GM21723 (cell line): ENCODE results near the gene TMEM164.

Source experiments
- ATAC-seq: cut with Tn5 transposase; IDR thresholded peaks from one replicate; pipeline ENCODE4 v1.9.1; 2021; ENCODE audit warnings: mild to moderate bottlenecking, moderate library complexity; ENCODE audit not compliant: unreplicated experiment

TMEM164 gene

DNA sequence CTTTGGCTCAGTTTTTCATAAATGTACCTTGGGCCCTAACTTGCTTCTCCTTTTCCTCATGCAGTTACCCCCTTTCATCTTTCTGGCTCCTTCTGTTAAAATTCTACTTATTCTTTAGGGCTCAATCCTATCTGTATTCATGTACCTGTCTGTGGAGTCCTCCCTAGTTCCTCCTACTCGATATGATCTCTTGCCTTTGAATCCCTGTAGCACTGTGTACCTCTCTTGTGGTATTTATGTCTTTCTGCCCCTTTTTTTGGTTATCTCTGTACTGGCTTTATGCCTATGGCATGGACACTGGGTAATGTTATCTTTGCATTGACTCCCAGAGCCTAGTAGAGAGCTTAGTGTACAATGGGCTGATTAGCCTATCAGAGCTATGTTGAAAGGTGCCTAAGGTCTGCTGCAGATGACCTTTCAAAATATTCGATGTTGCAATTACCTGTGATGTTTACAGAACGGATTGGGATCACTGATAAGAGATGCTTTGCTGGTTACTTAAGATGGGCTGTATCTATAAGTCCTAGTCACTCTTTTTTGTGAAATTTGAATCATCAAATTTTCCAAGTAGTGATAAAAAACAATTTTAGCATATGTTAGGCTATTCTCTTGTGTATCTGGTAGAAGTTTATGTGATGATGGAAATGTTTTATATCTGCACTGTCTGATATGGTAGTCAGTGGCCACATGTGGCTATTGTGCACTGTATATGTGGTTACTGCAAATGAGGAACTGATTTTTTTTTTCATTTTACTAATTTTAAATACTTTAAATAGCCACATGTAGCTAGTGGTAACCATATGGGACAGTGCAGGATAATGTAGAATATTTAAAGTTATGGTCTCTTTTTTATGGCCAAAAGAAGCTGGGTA lies 33.5 kb downstream of the TMEM164 start:
- ATAC-seq: no peak

DNA sequence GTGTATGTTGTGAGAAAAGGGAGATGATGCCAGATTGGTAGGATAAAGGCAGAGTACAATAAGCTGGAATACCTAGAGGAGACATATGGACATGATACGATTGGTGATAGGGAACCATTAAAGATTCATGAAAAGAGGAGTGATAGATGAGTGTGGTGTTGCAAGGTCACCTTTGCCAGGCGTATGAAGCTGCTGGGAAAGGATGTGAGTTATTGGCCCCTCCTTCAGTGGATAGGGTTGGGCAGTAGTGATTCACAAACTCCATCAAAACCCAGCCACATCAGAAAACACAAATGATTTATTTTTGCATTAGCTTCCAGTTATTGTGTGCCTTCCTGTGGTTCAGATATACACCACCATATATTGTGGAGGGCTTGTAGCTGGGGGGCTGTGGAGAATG lies 34.3 kb downstream of the TMEM164 start:
- no peak for ATAC-seq

DNA sequence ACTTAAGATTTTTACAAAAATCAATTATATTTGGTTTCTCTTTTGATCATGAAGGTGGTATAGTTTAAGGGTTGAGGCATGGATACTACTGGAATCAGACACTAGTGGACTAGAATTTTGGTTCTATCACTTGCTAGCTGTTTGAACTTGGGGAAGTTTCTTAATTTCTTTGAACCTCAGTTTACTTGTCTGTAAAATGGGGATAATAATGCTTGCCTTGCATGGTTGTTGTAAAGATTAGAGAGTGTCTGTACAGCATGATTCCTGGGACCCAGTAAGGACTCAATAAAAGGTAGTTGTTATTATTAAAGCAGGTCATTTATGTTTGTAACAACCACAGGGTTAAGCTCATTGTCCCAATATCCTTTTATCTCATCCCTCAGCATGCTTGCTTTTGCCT lies 36.0 kb downstream of the TMEM164 start:
- no peak for ATAC-seq

DNA sequence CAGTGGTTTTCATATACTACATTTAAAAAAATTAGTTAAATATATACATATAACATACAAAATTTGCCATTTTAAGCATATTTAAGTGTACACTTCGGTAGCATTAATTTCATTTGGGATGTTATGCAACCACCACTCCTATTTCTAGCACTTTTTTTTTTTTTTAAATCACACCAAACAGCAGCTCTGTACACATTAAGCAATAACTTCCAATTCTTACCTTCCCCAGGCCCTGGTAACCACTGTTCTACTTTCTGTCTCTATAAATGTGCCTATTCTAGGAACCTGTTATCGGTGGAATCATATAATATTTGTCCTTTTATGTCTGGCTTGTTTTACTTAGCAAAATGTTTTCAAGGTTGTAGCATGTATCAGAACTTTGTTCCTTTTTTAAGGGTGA lies 39.1 kb downstream of the TMEM164 start:
- no peak for ATAC-seq

DNA sequence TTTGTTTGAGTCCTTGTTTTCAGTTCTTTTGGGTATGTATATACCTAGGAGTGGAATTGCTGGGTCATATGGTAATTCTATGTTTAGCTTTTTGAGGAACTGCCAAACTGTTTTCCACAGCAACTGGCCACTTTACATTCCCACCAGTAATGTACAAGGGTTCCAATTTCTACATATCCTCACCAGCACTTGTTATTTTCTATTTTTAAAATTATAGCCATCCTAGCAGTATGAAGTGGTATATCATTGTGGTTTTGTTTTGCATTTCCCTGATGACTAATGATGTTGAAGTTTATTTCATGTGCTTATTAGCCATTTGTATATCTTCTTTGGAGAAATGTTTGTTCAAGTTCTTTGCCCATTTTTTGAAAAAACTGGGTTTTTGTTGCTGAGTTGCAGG lies 39.6 kb downstream of the TMEM164 start:
- no peak for ATAC-seq

DNA sequence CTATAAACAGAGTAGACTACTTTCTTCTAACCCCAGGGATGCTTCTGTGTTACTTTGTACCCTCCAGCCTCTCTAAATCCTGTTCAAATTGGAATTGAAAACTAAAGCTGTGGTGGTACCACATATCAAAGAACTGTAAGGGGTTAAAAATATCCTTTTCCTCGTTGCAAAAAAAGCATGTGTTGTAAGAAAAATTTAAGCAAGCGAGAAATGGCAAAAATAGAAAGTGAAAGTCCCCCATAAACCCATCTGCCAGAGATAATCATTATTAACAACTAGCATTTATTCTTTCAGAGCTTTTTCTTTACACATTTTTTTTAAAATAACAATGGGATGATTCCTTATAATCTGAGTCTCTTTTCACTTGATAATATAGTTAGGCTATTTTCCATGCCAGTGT lies 40.6 kb downstream of the TMEM164 start:
- no peak for ATAC-seq

DNA sequence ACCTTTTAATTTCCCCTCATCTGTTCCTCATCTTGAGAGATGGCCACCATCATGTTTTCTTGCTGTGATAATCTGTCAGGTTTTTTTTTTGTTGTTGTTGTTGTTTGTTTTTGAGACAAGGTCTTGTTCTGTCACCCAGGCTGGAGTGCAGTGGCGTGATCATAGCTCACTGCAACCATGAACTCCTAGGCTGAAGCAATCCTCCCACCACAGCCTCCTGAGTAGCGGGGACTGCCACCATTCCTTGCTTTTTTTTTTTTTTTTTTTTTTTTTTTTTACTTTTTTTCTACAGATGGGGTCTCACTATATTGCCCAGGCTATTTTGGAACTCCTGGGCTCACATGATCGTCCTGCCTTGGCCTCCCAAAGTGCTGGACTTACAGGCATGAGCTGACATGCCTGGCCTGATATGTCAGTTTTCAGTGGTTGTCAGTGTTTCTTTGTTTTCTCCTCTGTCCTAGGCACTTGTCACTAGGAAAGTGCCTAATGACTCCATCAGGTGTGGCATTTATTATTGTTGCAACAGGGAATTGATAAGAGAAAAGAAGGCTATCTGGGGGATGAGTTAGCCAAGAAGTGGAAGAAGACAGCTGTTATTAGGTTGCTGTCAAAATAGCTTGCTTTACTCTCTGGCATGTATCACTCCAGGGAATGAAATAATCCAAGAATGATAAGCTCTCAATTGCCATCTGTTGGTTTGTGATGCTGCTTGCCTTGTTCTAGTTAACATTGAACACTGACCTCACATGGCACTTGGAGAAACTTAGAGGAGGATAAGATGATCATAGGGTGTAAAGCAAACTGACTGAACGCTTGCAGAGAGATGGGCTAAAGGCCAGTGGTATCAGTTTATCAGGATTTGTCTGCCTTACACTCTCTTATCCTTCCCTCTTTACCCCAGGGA lies 41.7 kb downstream of the TMEM164 start:
- ATAC-seq: no peak

DNA sequence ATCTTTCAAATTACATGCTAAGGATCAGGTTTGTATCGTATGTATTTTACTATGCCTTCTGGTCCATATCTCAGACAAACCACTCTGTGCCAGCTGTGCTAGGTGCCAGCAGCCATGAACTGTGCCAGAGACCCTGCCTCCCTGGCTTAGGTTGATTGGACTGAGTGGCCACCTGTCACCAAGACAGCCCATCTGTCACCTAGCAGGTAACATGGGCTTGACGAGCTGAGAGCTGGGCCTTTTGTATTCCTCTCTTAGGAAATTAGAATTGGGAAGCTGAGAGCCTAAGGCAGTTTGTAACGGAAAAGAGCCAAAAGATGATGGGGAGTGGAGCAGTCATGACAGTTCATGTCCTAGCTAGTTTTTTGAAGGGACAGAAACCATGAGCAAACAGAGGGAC lies 42.5 kb downstream of the TMEM164 start:
- no peak for ATAC-seq

DNA sequence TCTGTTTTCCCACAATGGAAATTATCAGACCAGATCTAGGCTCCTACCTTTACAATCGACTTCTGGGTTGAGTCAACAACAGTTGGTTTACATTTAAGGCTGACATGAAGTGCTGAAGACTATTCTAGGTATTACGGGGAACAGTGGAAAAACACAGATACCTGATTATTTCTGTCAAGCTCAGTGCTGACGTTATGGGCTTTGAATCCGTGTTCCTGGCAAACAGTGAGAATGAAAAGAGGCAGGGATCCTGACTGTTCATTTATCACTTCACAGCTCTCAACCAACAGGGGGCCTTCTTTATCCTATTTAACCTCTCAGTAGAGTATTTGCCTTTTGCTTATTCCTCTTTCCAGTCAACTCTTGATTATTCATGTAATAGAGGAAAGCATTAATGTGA lies 43.1 kb downstream of the TMEM164 start:
- no peak for ATAC-seq

DNA sequence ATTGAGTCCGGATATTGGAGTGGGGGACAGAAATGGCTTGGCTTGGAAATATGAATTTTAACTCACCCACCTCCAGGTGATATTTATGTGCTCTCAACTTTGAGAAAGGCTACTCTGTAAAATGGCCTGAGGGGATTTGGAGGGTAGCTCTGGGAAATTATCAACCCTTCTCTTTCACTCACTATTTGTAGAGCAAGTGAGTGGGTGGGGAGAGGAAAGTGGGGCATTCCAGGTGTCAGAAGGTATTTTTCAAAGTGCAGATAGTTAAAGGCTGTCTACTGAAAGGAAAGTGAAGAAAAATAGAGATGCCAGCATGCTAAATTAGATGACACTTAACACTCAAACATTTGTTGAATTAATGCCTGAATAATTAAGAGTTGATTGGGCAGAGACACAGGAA lies 44.1 kb downstream of the TMEM164 start:
- no peak for ATAC-seq

DNA sequence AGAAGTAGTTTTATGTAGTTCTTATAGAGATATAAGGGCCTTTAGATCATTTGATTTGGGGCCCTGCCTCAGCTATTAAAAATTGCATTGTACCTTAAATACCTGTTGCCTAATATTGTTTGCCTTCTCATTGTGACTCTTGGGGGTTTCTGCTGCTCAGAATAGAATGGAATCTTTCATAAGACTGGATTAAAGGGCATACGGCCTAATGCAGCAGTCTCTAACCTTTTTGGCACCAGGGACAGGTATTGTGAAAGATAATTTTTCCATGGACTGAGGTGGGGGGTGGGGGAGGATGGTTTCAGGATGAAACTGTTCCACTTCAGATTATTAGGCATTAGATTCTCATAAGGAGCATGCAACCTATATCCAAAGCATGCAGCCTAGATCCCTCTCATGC lies 46.2 kb downstream of the TMEM164 start:
- no peak for ATAC-seq

DNA sequence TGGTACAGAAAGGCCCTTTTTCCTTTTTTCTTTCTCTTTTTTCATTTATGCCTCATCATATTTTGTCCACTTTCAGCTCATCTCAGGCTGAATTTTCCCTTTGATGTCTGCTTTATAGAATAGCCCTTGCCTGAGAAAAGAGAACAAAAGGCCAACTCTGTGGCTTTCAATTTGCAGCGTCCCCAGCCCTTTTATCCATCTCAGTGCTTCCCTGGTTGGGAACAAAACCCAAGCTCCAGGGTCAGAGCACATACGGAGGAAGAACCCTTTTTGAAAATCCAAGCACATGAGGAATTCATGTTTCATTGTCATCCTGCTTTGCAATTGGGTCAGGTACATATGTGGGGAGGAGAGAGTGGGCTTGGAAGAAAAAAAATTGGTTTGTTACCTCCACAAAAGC lies 47.5 kb downstream of the TMEM164 start:
- no peak for ATAC-seq

DNA sequence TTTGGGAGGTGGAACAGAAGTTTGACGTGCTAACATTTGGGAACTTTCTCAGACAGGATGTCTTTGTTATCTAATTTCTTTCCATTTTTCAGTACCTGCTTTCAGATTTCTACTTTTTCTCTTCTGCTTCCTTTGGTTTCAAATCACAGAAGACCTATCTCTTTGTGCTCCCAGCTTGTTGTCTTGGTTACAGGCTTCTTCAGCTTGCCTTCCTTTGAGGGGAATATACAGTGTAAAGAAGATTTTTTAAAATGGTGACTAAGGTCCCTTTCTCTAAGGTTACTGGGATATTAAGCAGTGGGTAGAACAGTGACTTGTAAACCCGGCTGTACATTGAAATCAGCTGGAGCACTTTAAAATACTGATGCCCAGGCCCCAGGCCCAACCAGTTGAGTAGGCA lies 48.0 kb downstream of the TMEM164 start:
- no peak for ATAC-seq

DNA sequence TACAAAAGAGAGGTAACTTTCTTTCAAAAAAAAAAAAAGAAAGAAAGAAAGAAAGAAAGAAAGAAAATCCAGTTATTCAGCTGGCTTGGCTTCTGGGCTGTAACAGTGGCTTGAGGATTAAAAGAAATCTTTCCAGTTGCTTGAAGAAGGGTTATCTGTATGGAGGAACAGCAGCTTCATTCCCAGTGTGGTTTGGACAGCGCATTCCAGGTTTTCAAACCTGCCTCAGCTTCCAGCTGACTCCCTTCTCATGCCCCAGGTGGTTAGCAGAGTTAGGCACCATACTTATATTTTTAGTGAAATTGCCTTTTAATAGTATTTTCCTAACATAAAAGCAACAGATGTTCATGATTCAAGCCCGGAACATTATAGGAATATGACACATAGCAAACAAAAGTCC lies 48.6 kb downstream of the TMEM164 start:
- no peak for ATAC-seq

DNA sequence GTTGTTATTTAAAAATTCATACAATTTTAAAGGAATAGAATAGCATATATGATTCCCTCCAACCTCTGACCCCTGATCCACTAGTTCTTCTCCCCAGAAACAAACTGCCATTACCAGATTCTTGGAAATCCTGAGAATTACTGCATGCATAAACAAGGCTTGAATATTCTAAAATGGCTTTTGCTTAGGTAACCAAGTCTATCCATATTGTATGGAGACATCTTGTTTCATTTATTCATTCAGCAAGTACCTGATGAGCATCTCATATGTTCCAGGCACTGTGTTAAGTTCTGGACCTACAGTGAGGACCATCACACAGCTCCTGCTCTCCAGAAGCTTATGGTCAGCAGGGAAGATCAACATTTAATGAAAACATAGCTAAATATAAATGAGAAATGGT lies 49.4 kb downstream of the TMEM164 start:
- no peak for ATAC-seq

DNA sequence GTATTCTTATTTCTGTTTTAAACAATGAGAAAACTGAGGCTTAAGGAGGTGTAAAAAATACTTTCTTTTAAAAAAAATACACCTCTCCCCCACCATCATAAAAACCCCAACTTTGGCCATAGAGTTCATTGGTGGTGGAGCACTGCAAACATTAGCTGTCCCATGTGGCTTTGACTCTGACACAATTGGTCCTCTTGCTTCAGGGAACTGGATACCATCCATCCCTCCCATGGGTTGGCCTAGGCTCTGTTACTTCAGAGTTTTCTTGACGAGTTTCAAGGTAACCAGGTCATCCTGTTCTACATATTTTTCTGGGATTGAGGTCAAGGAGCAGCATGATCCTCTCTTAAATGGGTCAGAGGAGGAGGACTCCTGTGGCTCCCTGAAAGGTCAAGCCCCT lies 50.5 kb downstream of the TMEM164 start:
- no peak for ATAC-seq

DNA sequence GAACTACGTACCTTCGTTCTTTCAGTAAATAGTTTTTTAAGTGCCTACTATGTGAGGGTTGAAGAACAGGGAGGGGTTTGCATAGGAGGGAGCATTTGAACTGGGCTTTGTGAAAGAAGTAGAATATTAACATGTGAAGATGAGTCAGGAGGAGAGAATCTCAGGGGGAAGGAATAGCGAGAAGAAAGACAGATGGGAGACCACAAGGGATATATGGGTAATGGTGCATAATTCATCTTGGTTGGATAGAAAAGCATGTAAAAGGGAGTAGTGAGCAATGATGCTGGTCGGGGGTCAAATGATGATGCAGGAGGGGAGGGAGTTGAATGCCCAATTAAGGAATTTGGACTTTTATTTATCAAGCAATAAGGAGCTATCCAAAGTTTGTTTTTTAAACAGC lies 52.7 kb downstream of the TMEM164 start:
- ATAC-seq: no peak

DNA sequence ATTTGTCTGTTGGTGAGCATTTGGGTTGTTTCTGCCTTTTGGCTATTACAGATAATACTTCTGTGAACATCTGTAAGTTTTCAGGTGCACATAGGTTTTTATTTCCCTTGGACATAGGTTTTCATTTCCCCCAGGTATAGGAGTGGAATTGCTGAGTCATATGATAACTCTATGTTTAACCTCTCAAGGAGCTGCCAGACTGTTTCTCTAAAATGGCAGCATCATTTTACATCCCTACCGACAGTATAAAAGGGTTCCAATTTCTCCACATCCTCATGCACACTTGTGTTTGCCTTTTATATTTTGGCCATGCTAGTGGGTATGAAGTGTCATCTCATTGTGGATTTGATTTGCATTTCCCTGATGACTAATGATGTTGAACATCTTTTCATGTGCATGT lies 53.5 kb downstream of the TMEM164 start:
- no peak for ATAC-seq

DNA sequence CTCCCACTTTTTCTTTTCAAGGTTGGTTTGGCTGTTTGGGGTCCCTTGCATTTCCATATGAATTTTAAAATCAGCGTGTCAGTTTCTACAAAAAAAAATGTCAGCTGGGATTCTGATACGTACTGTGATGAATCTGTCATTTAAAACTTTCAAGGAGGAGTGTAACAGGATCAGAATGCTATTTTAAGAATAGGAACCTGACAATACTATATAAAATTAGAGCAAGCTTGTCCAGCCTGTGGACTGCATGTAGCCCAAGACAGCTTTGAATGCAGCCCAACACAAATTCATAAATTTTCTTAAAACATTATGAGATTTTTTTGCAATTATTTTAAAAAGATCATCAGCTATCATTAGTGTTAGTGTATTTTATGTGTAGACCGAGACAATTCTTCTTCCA lies 56.5 kb downstream of the TMEM164 start:
- no peak for ATAC-seq

DNA sequence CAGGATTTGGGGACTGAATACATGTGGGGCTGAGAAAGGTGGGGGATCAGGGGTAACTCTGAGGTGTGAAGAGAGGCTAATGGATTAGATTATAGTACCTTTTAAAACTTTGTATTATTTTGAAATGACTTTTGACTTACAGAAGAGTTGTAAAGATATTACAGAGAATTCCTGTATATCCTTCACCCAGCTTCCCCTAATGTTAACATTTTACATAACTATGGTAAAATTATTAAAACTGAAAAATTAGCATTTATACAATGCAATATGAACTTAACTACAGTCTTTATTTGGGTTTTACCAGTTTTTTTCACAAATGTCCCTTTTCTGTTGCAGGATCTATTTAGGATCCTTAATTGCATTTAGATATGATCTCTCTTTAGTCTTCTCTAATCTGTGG lies 57.4 kb downstream of the TMEM164 start:
- ATAC-seq: no peak

DNA sequence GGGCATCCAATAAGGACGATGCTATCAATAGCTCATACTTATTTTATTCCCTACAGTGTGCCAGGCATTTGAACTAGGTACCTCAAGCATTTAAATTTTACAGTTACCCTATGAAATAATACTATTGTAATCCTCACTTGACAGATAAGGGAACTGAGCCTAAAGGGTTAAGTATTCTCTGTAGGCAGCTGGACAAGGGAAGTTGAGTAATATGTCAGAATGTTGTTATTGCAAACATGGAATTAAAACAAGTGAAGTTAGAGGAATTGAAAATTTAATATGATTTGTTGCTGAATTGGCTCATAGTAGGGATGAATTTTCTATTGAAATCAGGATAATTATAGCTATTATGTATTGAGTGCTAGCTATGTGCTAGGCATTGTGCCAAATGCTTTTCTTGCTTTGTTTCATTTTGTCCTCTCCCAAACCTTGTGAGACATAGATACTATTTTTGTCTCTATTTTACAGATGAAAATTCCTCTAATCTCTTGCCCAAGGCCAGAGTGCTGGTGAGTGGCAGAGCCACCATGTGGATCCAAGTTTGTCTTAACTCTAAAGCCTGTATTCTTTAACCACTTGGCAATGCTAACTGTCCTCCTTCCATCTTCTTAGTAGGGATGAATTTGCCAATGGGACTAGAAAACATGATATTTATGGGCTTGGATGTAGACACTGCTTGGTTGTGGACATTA lies 58.1 kb downstream of the TMEM164 start:
- ATAC-seq: no peak

DNA sequence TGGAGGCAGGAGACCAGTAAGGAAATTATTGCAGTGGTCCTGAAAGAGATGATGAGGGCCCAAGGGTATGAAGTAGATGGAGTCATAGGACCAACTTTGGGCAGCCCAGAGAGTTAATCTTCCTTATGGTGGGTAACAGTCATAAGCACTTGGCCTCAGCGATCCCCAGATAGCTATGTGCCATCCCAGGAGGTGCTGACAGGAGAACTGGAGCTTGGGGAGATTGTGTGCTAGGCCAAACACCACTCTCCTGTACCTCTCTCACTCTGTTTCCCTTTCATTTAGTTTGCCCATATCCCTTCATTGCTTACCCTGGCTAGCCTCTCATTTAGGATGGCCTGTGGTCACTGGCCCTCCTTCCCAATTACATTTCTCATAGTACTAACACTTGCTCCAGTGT lies 60.0 kb downstream of the TMEM164 start:
- ATAC-seq: no peak
